NCI-H146 (cell line): ENCODE data around the gene HAAO.

Experiments used
- DNase-seq: peaks from one replicate; lab custom pipeline; 2025; lab: John Stamatoyannopoulos, UW

HAAO gene

DNA sequence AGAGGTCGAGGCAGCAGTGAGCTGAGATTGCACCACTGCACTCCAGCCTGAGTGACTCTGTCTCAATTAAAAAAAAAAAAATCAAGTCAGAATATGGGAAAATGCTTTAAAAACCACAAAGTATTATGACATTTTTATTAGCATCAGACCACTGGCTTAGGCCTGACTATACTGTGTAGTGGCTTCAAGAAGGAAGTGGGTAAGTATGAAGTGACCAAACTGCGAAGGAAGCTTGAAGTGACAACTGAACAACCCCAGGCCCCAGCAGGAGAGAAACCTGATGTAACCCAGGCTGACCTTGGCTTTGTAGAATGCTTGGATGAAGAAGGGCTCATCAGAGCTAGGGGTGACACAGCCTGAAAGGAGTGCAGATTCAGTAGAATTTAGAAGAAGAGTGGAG is 21.4 kb upstream of the HAAO start:
- DNase-seq: no peak

DNA sequence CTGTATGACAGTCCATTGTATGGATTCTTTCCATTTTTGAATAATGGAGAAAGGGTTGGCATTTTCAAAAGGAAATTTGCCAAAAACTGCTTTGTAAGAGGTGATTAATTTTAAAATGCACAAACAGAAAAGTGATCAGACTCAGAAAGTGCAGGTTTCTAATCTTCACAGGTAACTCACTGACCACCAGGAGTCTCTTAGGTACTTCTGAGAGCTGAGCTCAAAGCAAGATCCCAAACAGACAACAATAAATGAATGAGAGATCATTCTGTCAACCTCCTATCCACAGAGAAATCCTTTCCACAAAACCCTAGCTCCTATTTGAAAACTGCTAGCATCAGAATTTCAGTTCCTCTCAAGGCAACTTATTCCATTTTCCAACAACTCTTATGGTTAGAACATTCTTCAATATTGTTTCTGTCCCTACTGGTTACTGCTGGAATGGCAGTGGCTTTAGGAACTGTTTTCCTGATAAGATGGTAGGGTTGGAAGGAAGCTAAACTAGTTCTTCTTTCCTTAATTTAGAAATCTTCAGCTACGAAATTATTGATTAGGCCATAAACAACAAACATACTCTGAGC is 20.6 kb upstream of the HAAO start:
- DNase-seq: peak; percentile 19

DNA sequence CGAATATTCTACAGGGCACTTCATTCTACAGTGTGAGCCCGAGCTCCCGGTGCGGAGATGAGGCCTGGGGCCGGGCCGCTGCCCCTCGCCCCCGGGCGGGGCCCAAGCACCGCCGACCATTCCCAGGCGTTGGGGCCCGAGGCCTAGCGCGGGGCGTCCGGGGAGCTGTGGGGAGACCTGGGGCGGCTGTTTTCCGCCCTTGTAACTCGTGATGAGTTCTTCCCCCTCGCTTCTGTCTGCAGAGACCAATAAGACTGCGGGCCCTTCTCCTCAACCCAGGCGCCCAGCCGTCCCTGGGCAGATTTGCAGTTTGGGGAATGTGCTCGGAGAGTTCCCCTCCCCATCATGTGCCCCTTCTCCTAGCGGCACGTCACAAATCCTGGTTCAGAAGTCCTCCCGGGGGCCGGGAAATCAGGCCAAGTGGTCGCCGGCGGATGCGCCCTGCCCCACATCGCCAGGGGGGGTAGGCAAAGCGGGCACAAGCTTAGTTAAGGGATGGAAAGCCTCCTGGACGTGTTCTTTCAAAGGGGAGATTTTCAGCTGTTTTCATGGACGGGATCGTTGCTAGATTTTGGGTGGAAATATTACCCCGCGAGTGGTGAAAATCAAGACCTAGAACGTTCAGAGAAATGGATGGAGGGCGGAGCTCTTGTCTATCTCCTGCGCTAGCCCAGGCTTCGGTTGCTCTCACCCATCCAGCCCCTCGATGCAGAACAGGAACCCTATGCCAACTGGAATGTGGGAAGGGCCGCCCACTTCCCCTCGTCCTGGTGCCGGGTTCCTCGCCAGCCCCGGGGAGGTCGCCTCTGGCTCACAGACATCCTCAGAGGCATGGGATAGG is 18.8 kb upstream of the HAAO start:
- peak; percentile 81 for DNase-seq

DNA sequence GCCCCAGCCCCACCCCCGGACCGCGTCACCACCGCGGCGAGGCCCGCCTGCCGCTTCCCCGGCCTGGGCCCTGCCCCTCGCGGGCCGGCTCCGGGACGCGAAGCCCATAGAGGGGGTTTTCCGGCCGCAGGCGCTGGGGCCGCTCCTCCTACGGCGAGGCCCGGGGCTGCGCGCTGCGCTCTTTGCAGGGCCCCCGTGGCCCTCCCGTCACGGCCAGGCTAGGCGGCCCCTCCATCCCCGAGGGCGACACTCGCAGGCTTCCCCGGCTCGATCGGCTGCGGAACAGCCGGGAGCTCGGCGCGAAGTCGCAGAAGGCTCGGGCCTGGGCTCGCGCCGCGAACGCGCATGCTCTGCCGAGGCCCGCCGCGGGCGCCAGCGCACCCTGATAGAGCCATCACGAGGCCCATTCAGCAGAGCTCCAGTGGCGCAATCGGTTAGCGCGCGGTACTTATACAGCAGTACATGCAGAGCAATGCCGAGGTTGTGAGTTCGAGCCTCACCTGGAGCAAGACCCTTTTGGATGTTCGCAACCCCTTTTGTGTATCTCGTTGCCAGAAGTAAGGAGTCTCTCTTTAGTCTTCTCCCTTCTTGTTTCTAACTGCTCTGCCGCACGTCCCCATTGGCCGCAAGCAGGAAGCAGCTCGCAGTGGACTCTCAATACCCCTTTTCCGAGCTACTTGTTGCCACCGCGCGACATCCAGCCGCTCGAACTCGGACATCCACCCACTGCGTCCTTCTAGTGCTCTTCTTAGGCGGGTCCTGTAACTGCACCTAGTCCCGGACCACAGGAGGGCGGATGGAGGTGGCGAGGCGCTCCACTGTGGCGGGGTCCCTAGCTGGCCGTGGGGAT is 18.0 kb upstream of the HAAO start:
- peak; percentile 95 for DNase-seq

DNA sequence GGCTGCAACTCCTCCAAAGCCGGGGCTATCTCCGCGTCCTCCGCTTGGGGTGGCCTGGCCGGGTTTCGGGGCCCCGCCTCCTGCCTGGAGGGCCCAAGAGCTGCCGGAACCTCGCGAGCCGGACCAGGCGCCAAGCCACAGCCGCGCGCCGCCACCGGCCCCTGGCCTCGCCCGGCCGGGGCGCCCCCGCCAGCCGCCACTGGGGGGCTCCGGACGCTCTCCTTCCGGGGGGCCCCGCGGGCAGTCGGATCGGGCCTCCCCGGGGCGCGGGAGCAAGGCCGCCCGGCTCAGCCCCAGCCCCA is 17.4 kb upstream of the HAAO start:
- peak; percentile 90 for DNase-seq

DNA sequence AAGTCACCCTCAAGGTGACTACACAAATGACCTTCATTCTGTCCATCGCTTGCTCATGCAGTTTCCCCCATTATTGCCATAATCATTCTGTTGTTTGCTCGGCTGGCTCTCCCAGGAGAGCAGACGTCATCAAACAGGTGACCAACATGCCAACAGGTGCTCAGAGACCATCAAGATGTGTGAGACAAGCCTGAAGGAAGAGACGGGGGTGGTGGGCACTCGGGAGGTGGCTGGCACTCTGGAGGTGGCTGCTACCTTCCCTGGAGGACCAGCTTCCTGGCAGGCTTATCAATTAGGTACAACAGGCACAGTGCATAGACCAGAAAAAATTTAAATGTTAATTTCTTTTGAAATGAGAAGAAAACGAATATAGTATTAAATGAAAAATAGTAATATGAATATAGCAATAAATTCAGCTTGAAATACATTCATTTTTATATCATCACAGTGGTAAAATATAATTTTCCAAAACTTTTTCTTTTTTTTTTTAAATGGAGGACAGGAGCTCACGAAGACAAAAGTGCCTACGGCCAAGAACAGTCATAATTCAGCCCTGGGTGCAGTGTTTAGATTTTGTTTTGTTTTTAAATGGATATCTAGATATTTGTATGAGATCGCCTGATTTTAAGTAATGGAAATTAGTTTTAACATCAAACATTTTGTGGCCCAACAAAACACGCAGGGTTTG is 16.9 kb upstream of the HAAO start:
- DNase-seq: peak; percentile 87

DNA sequence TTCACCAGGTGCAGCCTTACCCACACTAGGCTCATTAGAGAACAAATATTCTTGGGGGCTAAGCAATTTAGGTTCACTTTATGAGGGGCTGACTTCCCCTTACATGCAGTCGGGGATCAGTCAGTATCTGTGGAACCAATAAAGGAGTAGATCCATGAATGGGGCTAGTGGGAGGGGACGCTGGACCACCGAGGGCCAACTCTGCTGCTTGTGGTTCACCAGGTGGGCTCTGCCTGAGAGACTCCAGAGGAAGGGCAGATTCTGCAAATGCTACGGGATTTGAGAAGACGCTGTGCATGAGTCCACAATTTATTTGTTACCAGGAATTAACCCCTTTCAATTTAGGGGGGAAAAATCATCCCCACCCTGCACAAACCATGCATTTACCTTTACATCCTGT is 15.9 kb upstream of the HAAO start:
- DNase-seq: no peak

DNA sequence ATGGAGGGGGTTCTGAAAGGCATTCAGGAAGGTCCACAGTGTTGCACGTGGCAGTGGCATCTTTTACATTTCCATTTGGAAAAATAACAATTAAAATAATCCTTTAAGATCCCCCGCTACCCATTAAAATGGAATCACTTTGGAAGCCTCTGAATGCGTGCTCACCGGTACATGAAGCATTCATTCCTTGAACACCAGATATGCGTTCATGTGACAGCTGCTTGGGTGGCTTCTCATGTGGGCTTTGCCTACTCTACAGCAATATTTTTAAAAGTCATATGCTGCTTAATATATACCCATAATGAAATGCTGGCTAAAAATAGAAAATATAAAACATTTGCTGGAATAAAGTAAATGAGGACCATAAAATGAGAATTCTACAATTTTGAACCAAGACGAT is 14.4 kb upstream of the HAAO start:
- no peak for DNase-seq

DNA sequence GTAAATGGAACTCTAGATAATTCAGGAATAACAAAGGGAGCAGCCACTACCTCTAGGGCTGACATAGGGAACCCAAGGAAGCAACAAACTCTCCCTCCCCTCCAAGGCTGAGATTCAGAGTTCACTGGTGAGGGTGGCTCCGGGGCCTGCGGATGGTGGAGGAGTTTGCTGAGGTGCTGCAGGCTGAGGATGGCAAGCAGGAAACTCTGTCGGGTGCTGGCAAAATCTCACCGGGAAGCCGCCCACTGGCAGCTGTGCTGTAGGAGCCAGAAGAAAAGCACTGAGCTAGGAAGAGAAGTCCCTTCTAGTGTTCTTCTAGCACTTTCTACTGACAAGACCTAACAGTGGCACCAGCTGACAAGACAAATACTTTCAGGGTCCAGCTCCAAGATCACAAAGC is 12.5 kb upstream of the HAAO start:
- no peak for DNase-seq

DNA sequence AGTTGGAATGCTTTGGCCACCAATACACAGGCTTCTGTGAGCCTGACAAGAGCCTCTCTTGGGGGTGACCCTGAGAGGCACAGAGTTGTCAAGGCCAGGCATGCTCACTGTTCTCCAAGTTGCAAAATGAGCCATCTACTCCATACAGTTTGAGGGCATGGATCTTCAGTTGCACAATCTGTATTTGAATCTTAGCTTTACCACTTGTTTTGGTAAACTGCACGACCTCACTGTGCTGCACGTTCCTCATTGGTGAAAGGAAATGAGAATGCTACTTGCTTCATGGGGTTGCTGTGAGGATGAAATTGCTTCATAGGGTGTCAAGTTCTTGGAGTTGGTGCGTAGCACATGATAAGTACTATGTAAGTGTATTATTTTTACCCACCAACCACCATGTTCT is 12.0 kb upstream of the HAAO start:
- DNase-seq: no peak

DNA sequence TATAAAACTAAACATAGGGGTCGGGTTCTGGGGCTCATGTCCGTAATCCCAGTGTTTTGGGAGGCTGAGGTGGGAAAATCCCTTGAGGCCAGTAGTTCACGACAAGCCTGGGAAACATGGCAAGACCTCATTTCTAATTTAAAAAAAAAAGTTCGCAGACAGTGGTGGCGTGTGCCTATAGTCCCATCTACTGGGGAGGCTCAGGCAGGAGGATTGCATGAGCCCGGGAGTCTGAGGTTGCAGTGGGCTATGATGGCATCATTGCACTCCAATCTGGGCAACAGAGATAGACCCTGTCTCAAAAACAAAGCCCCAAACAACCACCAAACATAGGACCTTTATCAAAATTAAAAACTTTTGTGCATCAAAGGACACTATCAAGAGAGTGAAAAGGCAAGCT is 9.8 kb upstream of the HAAO start:
- DNase-seq: no peak

DNA sequence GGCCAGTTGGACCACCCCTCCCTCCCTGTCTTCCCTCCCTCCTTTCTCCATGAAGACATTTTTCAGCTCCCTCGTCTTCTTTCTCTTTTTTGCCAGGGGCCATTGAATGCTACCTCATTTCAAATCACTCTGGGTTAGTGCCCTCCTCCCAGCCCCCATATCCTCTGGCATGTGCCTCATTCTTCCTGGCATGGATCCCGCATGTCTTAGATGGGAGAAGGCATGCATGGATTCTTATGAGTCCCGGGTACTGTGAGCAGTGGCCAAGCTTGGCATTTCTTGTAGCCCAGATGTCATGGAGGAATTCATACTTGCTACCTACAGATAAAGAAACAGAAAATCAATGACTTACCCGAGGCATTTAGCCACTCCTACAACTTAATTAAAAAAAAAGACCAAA is 9.0 kb upstream of the HAAO start:
- DNase-seq: no peak

DNA sequence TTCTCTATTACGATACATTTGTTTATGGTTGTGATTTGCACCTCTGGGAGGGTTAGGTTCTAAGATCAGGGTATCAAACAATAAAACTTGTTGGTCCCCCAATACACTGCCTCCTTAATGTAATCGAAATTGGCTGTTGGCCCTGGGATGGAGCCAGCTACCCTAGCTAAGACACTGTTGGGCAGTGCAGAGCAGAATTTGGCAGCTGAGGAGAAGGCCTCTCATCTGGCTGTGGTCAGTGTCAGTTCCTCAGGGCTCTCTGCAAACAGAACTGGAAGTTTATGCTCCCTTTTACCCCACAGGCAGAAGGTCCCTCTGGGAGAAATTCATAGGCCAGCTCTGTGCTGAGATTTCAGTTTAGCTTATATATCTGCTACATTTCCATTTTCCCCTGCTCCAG is 8.6 kb upstream of the HAAO start:
- DNase-seq: no peak

DNA sequence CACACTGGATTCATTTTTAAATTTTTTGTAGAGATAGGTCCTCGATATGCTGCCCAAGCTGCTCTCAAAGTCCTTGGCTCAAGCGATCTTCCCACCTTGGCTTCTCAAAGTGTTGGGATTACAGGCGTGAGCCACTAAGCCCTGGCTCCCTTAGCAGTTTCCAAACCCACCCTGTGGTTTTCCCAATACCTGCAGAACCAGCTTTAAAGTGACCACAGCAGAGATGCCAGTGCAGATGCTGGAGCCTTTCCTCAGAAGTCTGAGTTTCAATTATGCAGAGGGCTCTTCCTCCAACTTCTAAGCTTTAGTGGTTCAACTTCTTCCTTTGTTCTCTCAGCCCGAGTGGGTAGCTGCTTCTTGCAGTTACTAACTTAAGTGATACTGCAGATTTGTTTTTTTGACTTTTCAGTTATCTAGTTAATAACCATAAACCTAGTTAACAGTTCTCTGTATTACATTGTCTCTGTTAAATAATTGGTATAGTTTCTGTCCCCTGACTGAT is 8.1 kb upstream of the HAAO start:
- DNase-seq: no peak

DNA sequence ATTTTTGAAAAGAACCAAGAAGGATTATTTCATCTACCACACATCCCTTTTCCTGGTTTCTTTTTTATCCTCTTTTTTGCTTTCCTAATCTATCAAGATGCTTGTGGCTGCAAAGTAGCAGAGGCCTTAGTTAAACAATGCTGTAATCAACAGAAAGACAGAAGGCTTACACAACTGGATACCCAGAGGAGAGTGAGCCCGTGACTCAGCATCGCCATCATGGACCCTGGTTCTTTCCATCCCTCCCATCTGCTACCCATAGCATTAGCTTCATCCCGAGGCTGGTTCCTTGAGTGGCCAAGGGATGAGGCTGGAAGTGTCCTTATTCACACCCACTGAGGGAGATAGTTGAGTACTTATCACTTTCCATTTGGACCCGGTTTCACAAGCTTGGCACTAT is 7.5 kb upstream of the HAAO start:
- DNase-seq: no peak

DNA sequence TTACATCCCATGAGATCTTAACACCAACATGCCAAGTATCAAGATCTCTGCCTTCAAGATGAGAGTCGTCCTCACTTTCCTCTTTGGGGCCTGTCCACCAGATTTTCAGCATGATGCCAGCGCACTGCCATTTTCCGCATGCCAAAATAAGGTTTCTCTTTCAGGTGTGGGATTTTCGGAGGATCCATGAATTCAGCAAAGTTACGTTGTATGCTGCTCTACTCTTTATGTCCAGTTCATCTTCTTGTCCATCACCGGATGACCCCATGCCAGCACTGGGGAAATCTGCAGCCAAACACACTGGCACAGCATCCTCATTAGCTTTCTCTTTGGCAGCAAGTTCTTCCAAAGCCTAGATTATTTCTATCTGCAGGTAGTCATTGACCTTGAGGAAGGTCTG is 4.9 kb upstream of the HAAO start:
- no peak for DNase-seq

DNA sequence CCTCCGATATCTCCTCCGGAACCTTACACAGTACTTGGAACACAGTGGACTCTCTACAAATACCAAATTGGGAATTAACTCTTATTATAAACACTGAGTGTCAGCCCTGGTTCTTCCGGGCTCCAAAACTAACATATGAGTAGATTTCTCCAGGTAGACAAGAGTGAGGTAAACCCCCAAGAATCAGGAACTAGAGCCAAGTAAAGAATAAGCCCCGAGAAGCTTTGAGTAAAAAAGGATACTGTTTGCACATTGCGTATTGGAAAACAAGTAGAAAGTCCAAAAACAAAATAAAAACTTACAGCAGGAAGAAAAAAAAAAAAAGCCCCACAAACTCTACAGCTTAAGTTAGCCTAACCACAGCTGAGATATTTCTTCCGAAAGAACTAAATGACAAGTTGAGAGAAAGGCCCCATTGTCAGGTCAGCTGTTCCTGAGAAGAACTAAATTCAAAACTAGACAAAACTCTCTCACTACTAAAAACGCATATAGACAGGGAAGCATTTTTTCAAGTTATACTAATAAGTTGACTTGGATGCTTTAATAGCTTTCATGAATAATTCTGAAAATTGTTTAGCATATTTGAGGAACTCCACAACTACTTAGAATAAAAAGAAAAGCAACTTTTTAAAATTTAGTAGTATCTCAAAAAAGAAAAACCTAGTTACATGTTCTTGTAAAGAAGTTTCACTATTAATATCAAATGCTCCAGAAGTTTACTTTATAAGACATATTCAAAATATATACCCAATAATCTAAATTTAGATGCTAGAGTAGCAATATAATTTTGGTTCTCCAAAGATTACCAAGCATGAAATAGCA is 4.3 kb upstream of the HAAO start:
- DNase-seq: no peak

DNA sequence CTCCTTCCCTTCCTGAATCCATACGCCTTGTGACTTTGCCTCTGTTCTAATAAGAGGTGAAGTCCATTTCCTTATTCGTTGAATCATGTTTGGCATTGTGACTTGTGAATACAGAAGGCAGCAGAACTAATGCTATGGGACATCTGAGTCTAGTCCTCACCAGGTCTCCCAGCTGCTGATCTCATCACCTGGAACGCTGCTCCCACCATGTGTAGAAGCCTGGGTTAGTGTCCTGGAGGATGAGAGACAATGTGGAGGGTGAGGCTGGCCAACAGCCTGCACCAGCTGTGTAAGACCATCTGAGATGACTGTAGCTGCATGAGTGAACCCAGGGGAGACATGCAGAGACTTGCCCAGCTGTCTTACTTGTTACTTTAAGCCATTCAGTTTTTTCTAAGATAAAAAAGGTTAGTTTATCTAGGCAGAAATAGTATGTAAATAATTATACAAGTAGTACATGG is 3.5 kb upstream of the HAAO start:
- no peak for DNase-seq

DNA sequence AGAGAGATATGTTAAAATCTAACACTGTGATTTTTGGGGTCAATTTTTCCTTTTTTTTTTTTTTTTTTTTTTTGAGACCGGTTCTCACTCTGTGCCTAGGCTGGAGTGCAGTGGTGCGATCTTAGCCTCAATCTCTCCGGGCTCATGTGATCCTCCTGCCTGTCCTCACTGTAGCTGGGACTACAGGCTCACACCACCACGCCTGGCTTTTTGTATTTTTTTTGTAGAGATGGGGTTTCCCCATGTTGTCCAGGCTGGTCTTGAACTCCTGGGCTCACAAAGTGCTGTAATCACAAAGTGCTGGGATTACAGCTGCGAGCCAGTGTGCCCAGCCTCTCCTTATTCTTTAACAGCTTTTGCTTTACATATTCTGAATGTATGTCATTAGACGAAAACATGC is 2.9 kb upstream of the HAAO start:
- DNase-seq: no peak

DNA sequence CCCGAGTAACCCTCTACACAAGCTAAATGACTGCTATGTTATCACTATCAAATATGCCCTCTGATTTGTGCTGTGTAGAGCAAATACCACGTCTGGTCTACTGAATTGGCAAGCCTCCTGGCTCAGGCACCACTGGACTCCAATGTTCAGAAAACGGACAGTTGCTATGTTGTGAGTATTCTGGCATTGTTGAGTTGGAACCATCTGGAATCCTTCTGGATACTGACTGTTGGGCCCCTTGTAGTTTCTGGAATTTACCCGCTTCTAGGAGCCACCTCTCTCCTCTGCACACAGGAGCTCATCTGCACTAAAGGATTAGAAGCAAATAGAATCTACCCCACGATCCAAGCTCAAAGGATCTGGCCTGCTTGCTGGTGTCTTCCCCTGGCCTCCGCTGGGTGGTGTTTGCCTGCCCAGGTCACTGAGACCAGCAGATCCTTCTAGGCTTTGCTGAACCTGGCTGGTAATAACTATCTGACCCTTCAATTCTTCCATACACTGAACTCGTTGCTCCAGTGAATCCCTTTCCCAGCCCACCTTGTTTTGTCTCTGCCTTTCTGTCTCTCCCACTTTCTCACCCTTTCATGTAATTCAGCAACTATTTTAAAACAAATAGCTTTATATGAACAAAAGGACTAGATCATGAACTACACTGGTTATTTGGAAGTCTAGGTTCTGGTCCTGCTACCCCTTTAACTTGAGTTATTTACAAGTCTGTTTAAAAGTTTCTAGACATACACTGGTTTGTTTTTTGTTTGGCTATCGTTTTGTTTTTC is 2.1 kb upstream of the HAAO start:
- no peak for DNase-seq
